ENCODE data around the gene YY1.

DNA sequence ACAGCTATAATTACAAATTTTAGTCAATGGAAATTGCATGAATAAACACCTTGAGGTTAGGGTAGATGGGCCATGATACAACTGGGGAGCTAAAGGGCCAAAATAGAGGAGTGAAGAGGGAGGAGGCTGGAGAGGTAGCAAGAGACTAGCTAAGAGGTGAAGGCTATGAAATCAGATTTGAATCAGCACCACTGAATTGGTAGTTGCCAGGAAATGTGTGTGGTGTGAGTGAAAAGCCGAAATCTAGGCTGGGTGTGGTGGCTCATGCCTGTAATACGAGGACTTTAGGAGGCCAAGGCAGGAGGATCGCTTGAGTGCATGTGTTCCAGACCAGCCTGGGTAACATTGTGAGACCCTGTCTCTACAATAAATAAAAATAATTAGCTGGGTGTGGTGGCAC lies 22.7 kb downstream of the YY1 start:
- TF ChIP-seq POLR2A (IDR thresholded peaks at IDR 0.05; ENCODE audit: low read length) (no peak), GATA1 (IDR thresholded peaks at IDR 0.05; ENCODE audit: low read depth, low read length) (no peak)
